CD1c-positive myeloid dendritic cell (primary cell): Measurements from ENCODE around the gene CENPK.
"Not testable (repeated sequence)": the region's sequence is repeated elsewhere in the genome, so short reads cannot be mapped to it uniquely, and the experiment has no call there.

Experiments used
- DNase-seq: peaks from one replicate; pipeline ENCODE4 v3.0.0-alpha.2; 2016; ENCODE audit errors: extremely low spot score

Gene CENPK, protein sequence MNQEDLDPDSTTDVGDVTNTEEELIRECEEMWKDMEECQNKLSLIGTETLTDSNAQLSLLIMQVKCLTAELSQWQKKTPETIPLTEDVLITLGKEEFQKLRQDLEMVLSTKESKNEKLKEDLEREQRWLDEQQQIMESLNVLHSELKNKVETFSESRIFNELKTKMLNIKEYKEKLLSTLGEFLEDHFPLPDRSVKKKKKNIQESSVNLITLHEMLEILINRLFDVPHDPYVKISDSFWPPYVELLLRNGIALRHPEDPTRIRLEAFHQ

DNA sequence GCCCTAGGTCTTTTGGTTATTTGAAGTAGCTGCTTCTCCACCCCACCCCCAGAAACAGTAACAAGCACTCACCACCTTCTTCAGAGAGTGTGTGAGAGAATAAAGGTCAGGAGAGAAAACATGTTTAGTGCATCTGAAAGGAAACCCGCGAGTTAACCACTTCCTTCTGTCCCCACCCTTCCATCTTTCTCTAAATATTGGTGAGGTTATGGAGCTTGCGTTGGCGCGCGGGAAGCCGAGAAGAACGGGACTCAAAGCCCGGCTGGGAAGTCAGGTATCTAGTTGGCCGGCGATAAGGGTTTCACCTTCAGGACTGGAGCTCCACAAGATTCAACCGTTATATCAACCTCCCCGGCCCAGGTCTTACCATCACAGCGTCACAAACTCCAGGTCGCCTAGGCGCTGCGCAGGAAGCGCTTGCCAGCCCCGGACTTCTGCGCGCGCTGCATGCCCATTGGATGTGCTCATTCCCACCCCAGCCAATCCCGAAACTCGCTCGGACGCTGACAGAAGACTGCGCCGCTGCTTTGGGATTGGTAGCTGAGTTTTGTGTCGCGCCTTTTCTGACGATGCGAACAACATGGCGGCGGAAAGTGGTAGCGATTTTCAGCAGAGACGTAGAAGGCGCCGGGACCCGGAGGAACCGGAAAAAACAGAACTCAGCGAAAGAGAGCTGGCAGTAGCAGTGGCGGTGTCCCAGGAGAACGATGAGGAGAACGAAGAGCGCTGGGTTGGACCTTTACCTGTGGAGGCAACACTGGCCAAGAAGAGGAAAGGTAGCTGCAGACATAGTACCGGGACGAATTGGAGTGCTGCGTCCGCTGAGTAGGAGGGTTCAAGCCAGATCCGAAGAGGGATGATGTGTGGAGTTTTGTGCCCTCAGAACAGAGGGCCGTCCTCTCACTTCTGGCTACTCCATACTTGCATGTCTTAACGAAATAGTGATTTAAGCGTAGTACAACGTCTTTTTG is at the start of gene CENPK, which contains the start of gene PPWD1:
Gene CENPK (minus strand): TSS at position 438 of the 971 bp plus-strand sequence. CDS start 8,261 bp downstream, outside the sequence.
Gene PPWD1 (plus strand): TSS at position 566 of the 971 bp plus-strand sequence. CDS start 15 bp downstream, at position 581.
- DNase-seq, result peak; percentile 98

DNA sequence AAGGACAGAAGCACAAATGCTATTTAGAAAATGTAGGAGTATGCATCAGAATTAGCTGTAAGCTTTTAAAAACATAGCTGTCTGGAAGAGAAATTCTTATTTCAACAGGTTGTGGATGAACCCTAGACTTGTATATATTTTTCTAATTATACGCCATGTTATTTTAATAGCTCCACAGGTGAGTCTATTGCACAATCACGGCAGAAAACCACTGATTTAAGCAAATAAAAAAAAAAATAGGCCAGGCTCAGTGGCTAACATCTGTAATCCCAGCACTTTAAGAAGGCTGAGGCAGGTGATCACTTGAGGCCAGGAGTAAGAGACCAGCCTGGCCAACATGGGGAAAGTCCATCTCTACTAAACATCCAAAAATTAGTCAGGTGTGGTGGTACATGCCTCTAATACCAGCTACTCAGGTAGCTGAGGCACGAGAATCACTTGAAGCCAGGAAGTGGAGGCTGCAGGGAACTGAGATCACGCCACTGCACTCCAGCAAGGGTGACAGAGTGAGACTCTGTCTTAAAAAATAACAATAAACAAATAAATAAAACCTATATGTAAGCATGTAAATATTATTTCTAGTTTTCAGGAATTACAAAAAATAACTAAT is 49.4 kb upstream of the CENPK start:
- no peak for DNase-seq

- DNase-seq, result no peak
Observed at GRCh38 chr5:65611524-65611923, 48.6 kb upstream of the CENPK start.

DNA sequence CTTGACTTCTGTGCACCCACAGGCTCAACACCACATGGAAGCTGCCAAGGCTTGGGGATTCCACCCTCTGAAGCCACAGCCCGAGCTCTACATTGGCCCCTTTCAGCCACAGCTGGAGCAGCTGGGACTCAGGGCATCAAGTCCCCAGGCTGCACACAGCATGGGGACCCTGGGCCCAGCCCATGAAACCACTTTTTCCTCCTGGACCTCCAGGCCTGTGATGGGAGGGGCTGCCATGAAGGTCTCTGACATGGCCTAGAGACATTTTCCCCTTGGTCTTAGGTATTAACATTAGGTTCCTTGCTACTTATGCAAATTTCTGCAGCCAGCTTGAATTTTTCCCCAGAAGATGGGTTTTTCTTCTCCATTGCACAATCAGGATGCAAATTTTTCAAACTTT is 38.8 kb upstream of the CENPK start:
- not testable (repeated sequence) for DNase-seq

- no peak for DNase-seq
Observed at GRCh38 chr5:65588694-65589093, 25.7 kb upstream of the CENPK start.

GRCh38 chr5:65577141-65577540 is 14.2 kb upstream of the CENPK start:
- DNase-seq, result no peak

GRCh38 chr5:65570598-65571226 is 7.7 kb upstream of the CENPK start:
- no peak for DNase-seq

DNA sequence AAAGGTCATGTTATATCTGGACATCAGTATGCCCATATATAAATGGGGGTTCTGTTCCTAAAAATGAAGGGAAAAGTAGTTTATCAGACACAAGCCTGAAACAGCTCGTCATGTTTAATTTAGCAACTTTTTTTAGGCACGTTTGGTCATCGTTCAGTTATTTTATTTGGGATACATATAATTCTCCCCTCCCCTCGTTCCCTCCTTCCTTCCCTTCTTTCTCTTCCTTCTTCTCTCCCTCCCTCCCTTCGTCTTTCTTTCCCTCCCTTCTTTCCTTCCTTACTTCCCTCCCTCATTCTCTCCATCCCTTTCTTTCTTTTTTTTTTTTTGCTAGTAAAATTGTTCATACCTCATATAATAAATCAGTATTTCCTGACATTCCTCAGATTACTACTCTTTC is 3.5 kb upstream of the CENPK start:
- DNase-seq, result no peak

GRCh38 chr5:65563777-65564176 is 809 bp upstream of the CENPK start:
- peak; percentile 15 for DNase-seq

- DNase-seq, result no peak
Observed at GRCh38 chr5:65556718-65557117, 6.2 kb downstream of the CENPK start.

DNA sequence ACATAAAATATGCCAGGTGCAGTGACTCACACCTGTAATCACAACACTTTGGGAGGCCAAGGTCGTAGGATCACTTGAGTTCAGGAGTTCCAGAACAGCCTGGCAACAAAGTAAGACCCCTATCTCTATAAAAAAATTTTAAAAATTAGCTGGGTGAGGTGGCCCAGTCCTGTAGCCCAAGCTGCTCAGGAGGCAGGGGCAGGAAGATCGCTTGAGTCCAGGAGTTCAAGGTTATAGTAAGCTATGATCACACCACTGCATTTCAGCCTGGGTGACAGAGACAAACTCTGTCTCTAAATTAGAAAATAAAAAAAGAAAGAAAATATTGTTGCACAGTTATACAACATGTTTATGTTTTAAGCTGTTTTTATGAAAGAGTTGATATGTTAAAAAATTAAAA is 6.8 kb downstream of the CENPK start:
- no peak for DNase-seq

- DNase-seq, result no peak
Observed at GRCh38 chr5:65555287-65555686, 7.7 kb downstream of the CENPK start.

DNA sequence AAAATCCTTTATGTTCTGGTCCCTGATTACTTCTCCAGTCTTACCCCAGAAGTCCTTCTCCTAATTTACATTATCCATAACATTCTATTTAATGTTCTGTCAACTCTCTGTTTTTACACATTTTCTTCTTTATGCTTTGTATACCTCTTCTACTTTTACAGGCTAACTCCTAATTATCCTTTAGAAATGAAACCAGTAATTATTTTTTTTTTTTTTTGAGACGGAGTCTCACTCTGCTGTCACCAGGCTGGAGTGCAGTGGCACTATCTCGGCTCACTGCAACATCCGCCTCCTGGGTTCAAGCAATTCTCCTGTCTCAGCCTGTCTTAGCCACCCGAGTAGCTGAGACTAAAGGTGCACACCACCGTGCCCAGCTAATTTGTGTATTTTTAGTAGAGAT is 9.0 kb downstream of the CENPK start:
- DNase-seq, result no peak

- no peak for DNase-seq
Observed at GRCh38 chr5:65548281-65548680, 14.7 kb downstream of the CENPK start.

DNA sequence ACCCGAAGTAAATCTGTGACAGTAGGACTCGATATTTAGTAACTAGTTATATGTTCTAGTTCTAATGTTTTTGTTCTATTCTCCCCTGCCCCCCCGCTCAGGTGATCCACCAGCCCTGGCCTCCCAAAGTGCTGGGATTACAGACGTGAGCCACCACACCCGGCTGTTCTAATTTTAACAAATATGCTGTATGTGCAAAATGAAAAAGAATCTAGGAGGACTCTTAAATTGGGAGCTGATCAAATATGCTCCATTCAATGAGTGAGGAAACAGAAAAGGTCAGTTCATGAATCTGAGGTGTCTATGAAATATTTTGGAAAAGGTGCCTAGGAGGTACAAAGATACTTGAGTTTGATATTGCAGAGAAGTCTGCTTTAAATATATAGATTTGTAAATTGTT is 16.8 kb downstream of the CENPK start:
- no peak for DNase-seq

- DNase-seq, result no peak
Observed at GRCh38 chr5:65544473-65544872, 18.5 kb downstream of the CENPK start.

DNA sequence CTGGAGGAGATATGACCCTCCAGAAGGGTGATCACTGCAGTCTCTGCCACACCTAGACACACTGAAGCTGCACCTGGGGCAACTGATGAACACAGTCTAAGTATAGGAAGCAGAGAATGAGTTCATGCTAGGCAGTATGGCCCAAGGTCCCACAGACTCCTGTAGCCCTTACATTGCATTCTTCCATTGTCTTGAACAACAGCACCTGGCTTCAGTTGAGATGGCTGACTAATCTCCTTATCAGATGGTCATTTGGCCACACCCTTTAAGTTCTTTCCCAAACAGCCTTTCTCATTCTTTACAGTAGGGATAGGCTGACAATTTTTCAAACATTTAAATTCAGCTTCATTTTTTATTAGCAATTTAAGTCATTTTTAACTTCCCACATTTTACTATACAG is 23.1 kb downstream of the CENPK start:
- DNase-seq, result no peak

DNA sequence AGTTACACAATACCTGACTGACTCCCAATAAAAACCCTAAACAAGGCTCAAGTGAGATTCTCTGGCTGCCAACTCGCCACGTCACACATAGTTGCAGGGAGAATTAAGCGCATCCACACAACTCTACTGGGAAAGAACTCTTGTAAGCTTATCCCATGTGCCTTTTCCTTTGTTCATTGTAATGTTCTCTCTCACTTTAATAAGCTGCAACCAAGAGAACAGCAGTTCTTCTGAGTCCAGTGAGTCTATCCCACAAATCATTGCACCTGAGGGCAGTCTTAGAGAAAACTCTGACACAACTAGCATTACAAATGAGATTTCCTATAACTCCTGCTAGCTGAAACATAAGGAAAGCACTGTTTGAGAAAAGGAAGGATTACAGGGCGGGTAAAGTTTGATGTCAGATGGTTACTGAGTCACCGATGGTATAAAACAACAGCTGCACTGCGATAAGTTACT is 27.4 kb downstream of the CENPK start:
- no peak for DNase-seq

- DNase-seq, result no peak
Observed at GRCh38 chr5:65530904-65531303, 32.1 kb downstream of the CENPK start.

- DNase-seq, result no peak
Observed at GRCh38 chr5:65525726-65526125, 37.2 kb downstream of the CENPK start.

GRCh38 chr5:65512170-65512937 is 50.6 kb downstream of the CENPK start:
- no peak for DNase-seq
